Measurements from ENCODE around the gene ALPP.

DNA sequence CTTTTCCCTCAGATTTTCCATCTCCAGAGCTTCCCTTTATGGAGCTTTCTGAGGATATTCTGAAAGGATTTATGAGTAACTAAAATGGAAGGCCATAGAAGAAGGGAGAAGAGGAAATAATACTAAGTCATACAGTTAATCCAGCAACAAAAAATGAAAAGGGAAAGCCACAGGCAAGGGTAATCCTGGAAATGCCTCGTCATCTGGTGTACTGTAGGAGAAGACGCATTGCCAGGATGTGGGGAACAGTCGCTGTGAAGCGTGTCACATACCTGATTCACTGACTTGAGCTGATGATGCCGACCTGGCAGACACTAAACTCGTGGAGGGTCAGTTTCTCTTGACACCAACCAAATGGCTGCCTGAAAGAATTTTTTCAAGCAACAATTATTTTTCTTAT lies 34.7 kb upstream of the ALPP start:
- TF ChIP-seq EP300 (IDR thresholded peaks at IDR 0.05; ENCODE audit: borderline replicate concordance in 1 of 2, low read depth in 1 of 2, low read length in 1 of 2) = no peak
- TF ChIP-seq, protein P1, sequence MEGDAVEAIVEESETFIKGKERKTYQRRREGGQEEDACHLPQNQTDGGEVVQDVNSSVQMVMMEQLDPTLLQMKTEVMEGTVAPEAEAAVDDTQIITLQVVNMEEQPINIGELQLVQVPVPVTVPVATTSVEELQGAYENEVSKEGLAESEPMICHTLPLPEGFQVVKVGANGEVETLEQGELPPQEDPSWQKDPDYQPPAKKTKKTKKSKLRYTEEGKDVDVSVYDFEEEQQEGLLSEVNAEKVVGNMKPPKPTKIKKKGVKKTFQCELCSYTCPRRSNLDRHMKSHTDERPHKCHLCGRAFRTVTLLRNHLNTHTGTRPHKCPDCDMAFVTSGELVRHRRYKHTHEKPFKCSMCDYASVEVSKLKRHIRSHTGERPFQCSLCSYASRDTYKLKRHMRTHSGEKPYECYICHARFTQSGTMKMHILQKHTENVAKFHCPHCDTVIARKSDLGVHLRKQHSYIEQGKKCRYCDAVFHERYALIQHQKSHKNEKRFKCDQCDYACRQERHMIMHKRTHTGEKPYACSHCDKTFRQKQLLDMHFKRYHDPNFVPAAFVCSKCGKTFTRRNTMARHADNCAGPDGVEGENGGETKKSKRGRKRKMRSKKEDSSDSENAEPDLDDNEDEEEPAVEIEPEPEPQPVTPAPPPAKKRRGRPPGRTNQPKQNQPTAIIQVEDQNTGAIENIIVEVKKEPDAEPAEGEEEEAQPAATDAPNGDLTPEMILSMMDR (IDR thresholded peaks at IDR 0.05) = no peak
- TF ChIP-seq RCOR1 (IDR thresholded peaks at IDR 0.05; ENCODE audit: low read length) = no peak
- TF ChIP-seq TEAD4 (IDR thresholded peaks at IDR 0.05; ENCODE audit: borderline replicate concordance, insufficient read depth) = no peak
- no peak for TF ChIP-seq POLR2AphosphoS5 (IDR thresholded peaks at IDR 0.05; ENCODE audit: low read depth, low read length)
- TF ChIP-seq FOXM1 (IDR thresholded peaks at IDR 0.05; ENCODE audit: low read depth) = no peak
- TF ChIP-seq JUND (IDR thresholded peaks at IDR 0.05) = no peak
- no peak for TF ChIP-seq ELF1 (IDR thresholded peaks at IDR 0.05)
- TF ChIP-seq MEF2A (IDR thresholded peaks at IDR 0.05; ENCODE audit: borderline replicate concordance, low read depth) = no peak
